HG03139 (cell line): ENCODE measurements around the gene DIAPH1.

Experiments
- ATAC-seq: cut with Tn5 transposase; IDR thresholded peaks from one replicate; pipeline ENCODE4 v1.9.1; 2021; ENCODE audit not compliant: unreplicated experiment

DIAPH1 gene

GRCh38 chr5:141522301-141522700 lies 96.5 kb downstream of the DIAPH1 start:
- no peak for ATAC-seq

DNA sequence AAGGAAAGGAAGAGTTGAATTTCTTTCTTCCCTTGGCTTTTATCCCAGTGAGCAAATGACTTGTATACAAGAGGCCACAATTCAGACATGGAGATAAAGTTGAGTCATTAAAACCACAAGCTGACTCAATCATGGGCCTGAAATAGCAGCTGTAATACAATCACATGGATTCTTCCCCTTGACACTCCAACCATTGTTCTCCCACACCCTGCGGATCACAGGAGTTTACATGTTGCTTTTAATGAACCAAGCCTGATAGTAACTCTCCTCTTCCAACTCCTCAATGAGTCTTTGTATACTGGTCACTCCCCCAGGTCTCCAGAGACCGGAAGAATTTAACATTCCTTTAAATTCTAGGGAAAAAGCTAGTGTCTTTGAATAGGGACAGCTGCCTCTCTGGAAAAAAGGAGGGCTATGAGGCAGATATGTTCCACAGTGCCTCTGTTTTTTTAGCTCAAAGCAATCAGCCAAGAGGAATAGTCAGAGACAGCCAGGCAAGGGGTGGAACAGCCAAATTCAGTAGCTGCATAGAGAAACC lies 97.5 kb downstream of the DIAPH1 start:
- ATAC-seq, result no peak

DNA sequence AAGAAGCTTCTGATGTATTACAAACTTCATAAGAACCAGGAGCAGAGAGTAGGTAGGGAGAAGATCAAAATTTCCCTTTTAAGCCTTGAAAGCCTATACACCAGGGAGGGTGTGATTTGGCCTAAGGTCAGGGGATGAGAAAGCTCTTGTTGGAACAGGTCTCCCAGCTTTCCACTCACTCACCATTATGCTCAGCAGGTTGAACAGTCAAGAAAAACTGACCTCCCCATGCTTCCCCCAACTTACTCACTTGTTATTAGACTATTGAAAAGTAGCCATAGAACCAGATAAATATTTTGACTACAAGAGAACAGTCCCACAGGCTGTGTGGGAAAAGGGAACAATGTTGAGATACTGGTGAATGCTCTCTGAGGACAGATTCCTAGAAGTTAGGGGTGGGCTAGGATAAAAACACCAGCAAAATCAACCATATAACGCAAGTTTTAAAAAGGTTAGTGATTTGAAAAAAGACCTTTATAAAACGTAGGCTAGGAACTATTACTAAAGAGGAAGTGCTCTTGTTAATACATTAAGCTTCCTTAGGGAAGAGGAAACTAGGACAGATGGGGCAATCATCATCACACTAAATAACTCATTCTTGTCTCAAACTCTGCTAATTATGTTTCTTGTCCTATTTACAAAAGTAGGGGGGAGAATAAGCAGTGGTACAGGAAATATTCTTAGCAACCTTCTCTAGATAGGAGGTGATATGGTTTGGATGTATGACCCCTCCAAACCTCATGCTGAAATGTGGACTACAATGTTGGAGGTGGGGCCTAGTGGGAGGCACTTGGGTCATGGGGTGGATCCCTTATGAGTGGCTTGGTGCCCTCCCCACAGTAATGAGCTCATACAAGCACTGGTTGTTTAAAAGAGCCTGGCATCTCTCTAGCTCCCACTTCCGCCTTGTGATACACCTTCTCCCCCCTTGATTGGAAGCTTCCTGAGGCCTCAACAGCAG lies 98.9 kb downstream of the DIAPH1 start:
- no peak for ATAC-seq

DNA sequence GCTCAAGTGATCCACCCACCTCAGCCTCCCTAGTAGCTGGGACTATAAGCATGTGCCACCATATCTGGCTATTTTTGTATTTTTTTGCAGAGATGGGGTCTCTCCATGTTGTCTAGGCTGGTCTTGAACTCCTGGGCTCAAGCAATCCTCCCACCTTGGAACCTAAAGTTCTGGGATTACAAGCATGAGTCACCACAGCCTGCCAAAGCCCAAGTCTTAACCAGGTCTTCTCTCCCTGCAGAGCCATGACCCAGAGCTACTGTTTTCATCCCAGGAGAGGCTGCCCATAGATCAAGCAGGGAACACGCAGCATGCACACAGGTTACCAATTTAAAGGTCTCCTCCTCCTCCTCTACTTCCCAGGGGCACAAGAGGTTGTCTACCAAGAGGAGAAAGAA lies 100.2 kb downstream of the DIAPH1 start:
- no peak for ATAC-seq

GRCh38 chr5:141517880-141518617 lies 100.8 kb downstream of the DIAPH1 start:
- ATAC-seq, result no peak

DNA sequence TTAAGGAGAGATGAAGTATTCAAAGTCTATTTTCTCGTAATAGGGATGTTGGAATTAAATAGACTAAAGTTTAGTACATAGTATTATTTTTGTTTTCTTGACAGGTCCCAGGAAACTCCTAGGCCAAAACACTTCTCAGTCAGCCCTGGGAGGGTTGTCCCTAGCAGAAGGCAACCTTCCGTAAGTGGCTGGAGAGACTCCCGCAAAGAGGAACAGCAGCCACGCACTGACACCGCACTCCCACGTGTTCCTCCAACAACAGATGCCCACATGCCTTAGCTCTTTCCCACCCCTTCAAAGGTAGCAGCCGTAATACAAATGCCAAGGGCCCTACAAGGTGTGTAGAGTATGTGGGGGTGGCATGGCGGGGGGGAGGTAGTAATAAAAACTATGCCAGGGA lies 101.5 kb downstream of the DIAPH1 start:
- ATAC-seq, result no peak

GRCh38 chr5:141516672-141517025 lies 102.2 kb downstream of the DIAPH1 start:
- ATAC-seq, result no peak

DNA sequence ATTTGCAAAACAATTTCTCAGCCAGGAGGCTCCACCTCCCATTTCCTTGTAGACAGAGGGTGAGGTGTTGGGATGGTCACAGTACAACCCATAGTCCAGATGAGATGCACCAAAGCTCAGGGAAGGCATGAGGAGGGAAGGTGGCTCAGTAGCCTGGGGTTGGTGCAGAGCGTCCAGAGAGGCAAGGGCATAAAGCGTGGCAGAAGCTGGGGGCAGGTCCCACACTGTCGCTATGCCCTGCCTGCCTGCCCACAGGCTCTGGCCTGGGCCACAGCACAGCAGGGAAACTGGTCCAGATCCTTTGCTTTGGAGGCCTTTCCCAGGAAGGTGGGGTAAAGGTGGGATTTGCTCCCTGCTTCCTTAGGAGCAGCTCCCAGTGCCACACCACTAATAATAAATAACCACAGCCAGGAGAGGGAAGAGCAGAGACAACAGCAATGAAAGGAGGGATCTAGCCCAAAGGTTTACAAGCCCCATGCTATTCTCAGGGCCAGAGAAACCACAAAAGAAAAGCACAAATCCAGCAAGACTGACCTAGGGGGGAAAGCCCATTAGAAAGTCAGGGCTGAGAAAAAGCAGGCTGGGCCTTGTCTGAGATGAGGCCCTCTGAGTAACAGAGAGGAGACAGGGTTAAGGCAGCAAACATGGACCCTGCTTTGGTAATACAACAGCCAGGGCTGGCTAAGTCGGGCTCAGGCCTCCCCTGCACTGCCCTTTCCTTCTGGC lies 102.7 kb downstream of the DIAPH1 start:
- ATAC-seq, result no peak

DNA sequence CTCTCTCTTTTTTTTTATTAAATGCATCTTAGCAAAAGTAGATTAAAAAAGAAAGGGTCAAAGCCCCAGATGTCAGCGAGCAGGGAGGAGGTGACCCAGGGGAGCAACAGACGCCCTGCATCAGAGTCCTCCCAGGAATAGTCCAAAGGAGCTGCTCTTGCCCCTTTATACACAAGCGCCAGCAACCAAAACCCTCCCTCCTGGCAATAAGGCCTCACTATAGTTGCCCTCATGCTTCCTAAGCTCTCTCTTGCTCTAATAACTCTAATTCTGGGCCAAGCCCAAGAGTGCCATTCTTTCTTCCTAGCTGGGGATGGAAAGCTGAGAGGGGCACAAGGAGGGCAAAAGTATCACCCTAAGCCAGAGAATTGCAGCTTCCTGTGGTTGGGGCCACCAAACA lies 103.7 kb downstream of the DIAPH1 start:
- no peak for ATAC-seq

GRCh38 chr5:141514330-141515133 lies 104.3 kb downstream of the DIAPH1 start:
- ATAC-seq, result no peak

DNA sequence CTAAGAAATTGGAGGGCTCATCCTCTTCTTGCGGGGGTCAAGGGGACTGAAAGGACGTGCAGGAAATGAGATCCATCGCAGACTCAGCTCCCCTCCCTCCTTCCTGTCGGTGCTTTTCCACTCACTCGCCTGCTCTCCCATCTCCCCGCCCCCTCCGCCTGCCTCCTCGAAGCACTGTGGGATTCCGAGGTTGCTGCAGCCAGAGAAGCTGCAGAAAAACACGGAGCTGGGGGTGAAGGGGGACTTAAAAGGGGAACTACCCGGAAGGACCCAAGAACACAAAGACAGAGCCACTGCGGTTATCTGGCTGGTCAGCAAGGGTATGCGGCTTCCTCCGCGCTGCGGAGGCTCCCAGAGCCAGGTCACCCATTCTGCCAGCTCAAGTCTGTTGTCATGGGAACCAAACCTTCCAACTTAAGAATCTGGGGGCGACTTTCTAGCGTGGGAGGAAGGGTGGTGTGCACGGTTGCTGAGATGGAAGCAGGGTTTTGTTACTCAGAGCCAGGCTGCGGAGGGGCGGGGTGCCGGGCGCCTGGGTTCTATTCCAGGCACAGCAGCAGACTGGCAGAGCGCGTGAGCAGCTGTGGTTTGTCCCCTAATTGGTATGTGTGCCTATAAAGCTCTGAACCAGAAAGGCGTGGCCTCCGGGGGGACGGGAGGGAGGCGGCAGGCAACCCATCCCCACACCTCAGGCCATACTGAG lies 105.0 kb downstream of the DIAPH1 start:
- no peak for ATAC-seq

DNA sequence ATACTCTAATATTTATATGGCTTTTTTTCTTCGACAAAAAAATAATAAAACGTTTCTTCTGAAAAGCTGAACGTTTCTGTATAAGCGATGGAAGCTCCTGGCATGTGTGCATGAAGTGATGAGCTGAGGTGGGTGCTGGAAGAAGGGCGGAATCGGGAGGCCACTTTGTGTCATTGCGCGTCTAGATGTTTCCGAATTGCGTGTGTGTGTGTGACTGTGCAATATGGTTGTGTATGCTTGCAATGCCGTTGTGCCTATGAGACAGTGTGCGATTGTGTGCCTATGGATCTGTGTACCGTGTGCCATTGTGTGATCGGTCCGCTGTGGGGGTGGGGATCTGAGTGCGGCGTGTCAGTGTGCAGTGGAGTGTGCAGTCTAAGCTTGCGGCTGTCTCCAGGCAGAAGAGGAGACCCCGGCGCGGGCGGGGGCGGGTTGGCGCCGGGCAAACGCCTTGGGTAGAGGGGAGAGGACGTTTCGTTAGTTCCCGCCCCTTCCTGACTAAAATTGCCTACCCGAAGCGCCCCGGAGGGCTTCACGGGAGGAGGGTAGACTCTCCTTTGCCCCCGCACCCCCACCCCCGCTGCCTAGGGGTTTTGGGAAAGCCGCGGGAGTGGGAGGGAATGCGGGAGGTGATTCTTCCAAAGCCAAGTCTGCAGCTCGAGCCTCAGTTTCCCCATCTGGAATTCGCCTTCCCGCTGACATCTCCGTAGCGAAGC lies 105.7 kb downstream of the DIAPH1 start:
- no peak for ATAC-seq

GRCh38 chr5:141512390-141512910 lies 106.3 kb downstream of the DIAPH1 start:
- ATAC-seq, result no peak

GRCh38 chr5:141511771-141512325 lies 107.0 kb downstream of the DIAPH1 start:
- no peak for ATAC-seq

GRCh38 chr5:141510850-141511601 lies 107.8 kb downstream of the DIAPH1 start:
- no peak for ATAC-seq

- no peak for ATAC-seq
These were observed 108.6 kb downstream of the DIAPH1 start for GRCh38 chr5:141510160-141510559.

DNA sequence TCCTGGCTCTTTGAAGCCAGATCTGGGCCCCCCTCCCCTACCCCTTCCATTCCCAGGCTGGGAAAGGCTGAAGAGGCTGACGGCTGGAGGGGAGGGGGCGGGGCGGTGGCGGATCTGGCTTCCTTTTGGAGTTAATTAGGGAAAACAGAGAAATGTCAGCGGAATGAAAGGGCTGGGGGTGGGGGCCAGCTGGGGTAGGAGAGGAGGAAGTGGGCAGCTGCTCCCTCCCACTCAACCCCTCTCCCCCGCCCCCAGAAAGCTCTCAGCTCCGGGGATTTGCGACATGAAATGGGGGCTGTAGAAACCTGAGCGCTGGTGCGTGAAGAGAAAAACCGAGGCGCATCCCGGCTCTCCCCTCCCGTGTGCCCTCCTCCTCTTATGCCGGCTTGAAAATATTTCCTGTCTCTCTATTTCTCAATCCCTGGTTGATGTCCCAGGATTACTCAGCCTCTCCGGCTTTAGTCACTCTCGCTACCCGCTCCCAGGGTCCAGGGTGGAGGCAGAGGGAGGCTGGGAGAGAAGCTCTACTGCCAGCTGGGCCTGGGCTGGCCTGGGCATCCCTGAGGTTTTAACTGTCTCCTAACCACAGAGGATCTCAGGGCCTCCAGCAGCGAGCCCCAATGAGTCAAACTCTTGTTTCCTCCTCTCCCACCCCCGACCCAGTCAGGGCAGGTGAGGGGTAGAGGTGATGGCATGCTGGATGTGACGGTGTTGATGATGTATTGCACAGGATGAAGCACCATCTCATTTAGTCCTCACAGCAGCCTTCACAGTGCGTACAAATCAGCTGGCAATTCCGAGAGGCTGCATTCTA lies 109.8 kb downstream of the DIAPH1 start:
- no peak for ATAC-seq
